ENCODE data around the gene SMIM24.

Gene SMIM24

GRCh38 chr19:3499738-3500428 lies 19.6 kb upstream of the SMIM24 start:
- DNase-seq (ENCODE audit: extremely low spot score, insufficient read length, low read depth) (no peak), FAIRE-seq (no peak)

DNA sequence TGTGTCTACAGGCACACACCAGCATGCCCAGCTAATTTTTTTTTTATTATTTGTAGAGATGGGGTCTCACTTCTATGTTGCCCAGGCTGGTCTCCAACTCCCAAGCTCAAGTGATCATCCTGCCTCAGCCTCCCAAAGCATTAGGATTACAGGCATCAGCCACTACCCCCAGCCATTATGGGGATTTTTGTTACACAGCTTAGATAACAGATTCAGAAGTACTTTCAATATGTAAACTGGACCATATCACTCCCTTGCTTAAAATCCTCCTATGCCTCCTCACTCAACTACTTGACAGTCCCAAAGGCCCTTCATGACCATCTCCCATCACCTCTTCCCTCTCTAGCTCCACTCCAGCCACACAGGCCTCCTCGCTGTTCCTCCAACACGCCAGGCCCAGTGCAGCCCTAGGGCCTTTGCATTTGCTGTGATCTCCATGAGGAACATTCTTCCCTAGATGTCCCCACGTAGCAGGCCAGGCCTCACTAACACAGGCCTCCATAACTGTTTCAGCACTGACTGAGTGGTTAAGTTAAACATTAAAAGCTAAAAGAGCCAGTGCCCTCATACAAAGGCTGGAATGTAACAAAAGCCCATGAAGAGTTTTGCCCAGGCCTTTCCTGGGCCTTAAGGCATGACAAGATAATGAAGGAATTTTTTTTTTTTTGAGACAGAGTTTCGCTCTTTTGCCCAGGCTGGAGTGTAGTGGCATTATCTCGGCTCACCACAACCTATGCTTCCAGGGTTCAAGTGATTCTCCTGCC lies 17.6 kb upstream of the SMIM24 start:
- FAIRE-seq (no peak), DNase-seq (ENCODE audit: extremely low spot score, insufficient read length, low read depth) (no peak)

- DNase-seq (ENCODE audit: extremely low spot score, insufficient read length, low read depth) (no peak), FAIRE-seq (no peak)
These were observed 16.3 kb upstream of the SMIM24 start for GRCh38 chr19:3496392-3497273.

DNA sequence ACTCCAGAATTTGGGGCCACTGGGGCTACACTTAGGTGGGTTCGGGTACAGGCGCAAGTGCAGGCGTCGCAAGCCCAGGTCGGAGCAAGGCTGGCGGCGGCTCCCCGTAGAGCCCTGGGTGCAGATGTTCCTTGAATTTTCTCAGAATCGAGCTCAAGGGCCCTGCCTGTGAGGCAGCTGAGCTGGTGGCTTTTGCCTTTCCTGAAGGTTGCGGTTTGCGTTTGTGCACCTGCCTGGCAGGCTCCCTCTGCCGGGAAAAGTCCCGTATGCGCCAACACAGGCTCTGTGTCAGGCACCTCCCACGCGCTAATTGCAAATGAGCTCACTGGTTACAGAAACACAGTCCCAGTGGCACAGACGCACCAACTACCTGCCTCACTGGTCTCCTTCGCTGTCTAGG lies 14.2 kb upstream of the SMIM24 start:
- DNase-seq (ENCODE audit: extremely low spot score, insufficient read length, low read depth) (no peak), FAIRE-seq (no peak)

DNA sequence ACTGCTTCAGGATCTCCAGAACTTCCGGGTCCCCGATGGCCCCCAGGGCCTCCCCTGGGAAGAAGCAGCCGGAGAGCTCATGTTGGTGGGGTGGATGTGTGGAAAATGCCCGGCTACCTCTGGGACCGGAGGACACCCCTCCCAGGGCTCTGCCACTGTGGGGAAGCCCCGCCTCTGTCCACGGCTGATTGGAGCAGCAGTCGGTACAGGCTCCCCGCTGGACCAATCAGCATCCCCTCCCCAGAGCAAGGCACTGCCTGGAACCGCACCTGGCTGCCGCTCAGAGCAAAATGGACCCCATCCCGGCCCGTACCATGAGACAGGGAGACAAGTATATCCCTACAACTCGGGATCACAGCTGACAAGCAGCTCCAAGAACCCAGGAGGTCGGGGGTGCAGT lies 13.7 kb upstream of the SMIM24 start:
- no peak for DNase-seq (ENCODE audit: extremely low spot score, insufficient read length, low read depth)
- no peak for FAIRE-seq

GRCh38 chr19:3493651-3494050 lies 13.3 kb upstream of the SMIM24 start:
- DNase-seq (ENCODE audit: extremely low spot score, insufficient read length, low read depth): no peak
- FAIRE-seq: no peak

DNA sequence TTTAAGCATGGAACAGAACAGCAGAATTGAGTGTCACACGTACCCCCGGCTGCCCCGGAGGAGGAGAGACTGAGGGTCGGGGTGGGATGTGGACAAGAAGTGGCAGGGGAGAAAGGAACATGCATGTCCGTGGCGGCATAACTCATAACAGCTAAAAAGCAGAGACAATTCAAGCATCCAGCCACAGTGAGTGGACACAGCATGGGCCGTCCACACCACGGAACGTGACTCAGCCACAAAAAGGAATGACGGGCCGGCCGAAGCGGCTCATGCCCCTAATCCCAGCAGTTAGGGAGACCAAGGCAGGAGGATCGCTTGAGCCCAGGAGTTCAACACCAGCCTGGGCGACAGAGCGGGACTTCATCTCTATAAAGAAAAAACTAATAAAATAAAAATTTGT lies 12.6 kb upstream of the SMIM24 start:
- DNase-seq (ENCODE audit: extremely low spot score, insufficient read length, low read depth): no peak
- no peak for FAIRE-seq

GRCh38 chr19:3492131-3492839 lies 12.0 kb upstream of the SMIM24 start:
- FAIRE-seq (no peak), DNase-seq (ENCODE audit: extremely low spot score, insufficient read length, low read depth) (no peak)

GRCh38 chr19:3491396-3492119 lies 11.2 kb upstream of the SMIM24 start:
- DNase-seq (ENCODE audit: extremely low spot score, insufficient read length, low read depth) (no peak), FAIRE-seq (no peak)

DNA sequence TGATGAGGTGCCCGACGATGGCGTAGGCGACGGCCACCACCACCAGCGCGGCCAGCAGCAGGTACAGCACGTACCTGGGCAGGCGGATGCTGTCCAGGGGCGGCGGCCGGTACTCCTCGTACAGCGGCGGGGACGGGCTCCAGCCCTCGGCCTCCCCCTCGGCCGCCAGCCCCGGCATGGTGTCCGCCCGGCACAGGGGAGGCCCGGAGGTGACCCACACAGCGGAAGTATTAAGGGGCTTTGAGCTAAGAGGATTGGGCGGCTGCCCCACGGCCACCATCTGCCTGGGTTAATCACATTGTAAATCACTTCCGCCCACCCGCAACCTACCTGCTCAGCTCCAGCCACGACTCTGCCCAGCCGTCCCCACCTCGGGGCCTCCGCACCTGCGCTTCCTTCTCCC lies 2.9 kb upstream of the SMIM24 start, which contains the start of gene SMIM44:
Gene SMIM44, minus strand, starts transcription at position 216 of the 403 bp plus-strand sequence. Its CDS starts 38 bp downstream, at position 178.
- DNase-seq (ENCODE audit: extremely low spot score, insufficient read length, low read depth) (no peak), FAIRE-seq (no peak)

GRCh38 chr19:3482507-3483225 lies 2.3 kb upstream of the SMIM24 start:
- FAIRE-seq (no peak), DNase-seq (ENCODE audit: extremely low spot score, insufficient read length, low read depth) (no peak)

DNA sequence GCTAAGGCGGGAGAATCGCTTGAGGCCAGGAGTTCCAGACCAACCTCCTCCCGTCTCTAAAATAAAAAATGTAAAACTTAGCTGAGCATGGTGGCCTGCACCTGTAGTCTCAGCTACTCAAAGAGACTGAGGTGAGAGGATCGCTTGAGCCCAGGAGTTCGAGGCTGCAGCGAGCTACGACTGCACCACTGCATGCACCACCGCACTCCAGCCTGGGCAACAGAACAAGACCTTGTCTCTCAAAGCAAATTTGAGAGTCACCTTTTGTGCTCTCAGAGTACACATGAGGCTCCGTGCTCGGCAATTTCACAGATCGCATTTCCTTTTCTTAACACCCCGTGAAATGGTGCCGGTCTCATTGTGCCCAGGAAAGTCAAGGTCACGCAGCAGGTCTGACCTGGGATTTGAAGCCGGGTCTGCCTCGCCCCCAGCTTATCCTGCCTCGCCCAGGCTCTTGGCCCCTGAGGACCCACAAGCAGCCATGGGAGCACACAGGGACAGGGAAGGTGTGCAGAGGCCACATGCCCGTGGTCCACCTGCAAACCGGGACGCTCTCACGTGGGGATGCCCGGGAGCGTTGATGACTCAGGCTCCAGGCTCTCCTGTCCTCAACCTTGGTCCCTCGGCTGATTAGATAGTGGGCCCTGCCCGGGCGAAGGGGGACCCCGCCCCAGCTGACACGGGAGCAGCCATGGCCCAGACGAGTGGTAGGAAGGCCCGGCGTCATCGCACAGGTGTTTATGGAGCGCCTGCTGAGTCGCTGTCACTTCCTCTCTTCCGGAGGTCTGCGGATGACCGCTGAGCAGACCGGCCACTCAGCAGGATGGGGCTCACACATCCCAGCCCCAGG lies 1.1 kb upstream of the SMIM24 start:
- DNase-seq (ENCODE audit: extremely low spot score, insufficient read length, low read depth) (no peak), FAIRE-seq (no peak)

DNA sequence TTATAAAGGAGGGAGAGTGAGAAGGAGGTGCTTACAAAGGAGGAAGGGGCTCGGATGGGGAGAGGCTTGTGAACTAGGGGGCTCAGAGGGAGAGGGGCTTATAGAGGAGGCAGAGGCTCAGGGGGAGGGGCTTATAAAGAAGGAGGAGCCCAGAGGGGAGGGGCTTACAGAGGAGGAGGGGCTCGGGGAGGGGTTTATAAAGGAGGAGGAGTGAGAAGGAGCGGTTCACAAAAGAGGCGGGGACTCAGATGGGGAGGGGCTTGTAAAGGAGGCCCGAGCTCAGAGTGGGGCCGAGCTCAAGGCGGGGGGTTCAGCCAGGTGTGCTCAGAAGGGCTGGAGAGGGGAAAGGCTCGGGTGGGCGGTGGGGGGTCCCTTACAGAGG lies 500 bp downstream of the SMIM24 start:
- no peak for DNase-seq (ENCODE audit: extremely low spot score, insufficient read length, low read depth)
- FAIRE-seq: no peak

- DNase-seq (ENCODE audit: extremely low spot score, insufficient read length, low read depth) (peak; percentile 35), FAIRE-seq (no peak)
These were observed 1.0 kb downstream of the SMIM24 start for GRCh38 chr19:3479177-3479833.

- DNase-seq (ENCODE audit: extremely low spot score, insufficient read length, low read depth) (no peak), FAIRE-seq (no peak)
These were observed 1.7 kb downstream of the SMIM24 start for GRCh38 chr19:3478409-3479176.

GRCh38 chr19:3477951-3478350 lies 2.4 kb downstream of the SMIM24 start:
- no peak for DNase-seq (ENCODE audit: extremely low spot score, insufficient read length, low read depth)
- FAIRE-seq: no peak

GRCh38 chr19:3477506-3477905 lies 2.8 kb downstream of the SMIM24 start:
- no peak for FAIRE-seq

More at GRCh38 chr19:3477506-3477905, 2.8 kb downstream of the SMIM24 start:
- DNase-seq (ENCODE audit: extremely low spot score, insufficient read length, low read depth): no peak
